Karpas-422 (cell line): Measurements from ENCODE around the gene ZBTB16. TPM values are rescaled to one million over a fixed set of nuclear protein-coding genes. Genes with fewer than 3 reads are reported as not detected.

Experiments
- DNase-seq: peaks from one replicate; pipeline ENCODE4 v3.0.0-alpha.2; 2015
- H2AFZ ChIP-seq: fragments of 200-600 bp; sonication (generic); 2 replicates; pipeline ENCODE4 v1.6.1; 2014; ENCODE audit warnings: antibody characterized with exemption, low read length, mixed read lengths
- H3K27ac ChIP-seq: fragments of 200-600 bp; sonication (generic); 2 replicates; pipeline ENCODE4 v1.5.1; 2014; ENCODE audit warnings: mild to moderate bottlenecking, low read length, moderate library complexity
- H3K27me3 ChIP-seq: fragments of 200-600 bp; sonication (generic); 2 replicates; pipeline ENCODE4 v1.6.1; 2014; ENCODE audit warnings: low read length, mixed read lengths
- H3K36me3 ChIP-seq: fragments of 200-600 bp; sonication (generic); 2 replicates; pipeline ENCODE4 v1.6.1; 2014; ENCODE audit warnings: low read length, mixed read lengths; ENCODE audit not compliant: insufficient read depth
- H3K4me1 ChIP-seq: fragments of 200-600 bp; sonication (generic); 2 replicates; pipeline ENCODE4 v1.6.1; 2014; ENCODE audit warnings: mild to moderate bottlenecking, low read length, mixed read lengths
- H3K4me2 ChIP-seq: fragments of 200-600 bp; sonication (generic); 2 replicates; pipeline ENCODE4 v1.6.1; 2014; ENCODE audit warnings: low read length, low read depth, mild to moderate bottlenecking; ENCODE audit not compliant: poor library complexity, severe bottlenecking
- H3K4me3 ChIP-seq: fragments of 200-600 bp; sonication (generic); 2 replicates; pipeline ENCODE4 v1.5.1; 2014; ENCODE audit warnings: mild to moderate bottlenecking, antibody characterized with exemption, low read length, mixed read lengths
- H3K79me2 ChIP-seq: fragments of 200-600 bp; sonication (generic); 2 replicates; pipeline ENCODE4 v1.6.1; 2014; ENCODE audit warnings: mild to moderate bottlenecking, low read length, mixed read lengths
- H3K9ac ChIP-seq: fragments of 200-600 bp; sonication (generic); 2 replicates; pipeline ENCODE4 v1.6.0; 2014; ENCODE audit warnings: low read length
- H3K9me2 ChIP-seq: fragments of 200-600 bp; sonication (generic), shearing (Covaris generic); replicated peaks from 2 replicates; pipeline ENCODE4 v1.6.0; 2014; ENCODE audit warnings: mild to moderate bottlenecking, low read length, moderate library complexity; ENCODE audit not compliant: insufficient read depth
- H3K9me3 ChIP-seq: fragments of 300-700, 200-600 bp; sonication (generic); 2 replicates; pipeline ENCODE4 v1.6.1; 2014; ENCODE audit warnings: low read length, mixed read lengths
- H4K20me1 ChIP-seq: fragments of 200-600 bp; sonication (generic); 2 replicates; pipeline ENCODE4 v1.6.1; 2014; ENCODE audit warnings: mild to moderate bottlenecking, antibody characterized with exemption, low read length, low read depth; ENCODE audit not compliant: insufficient read depth
- total RNA-seq: library from RNA; depleted of rRNA; stranded (reverse); fragments of >200 nt; shearing (Covaris generic); gene quantifications from 2 replicates; pipeline ENCODE4 v1.2.3, GENCODE V29; 2014; ENCODE audit warnings: low replicate concordance

The ZBTB16 gene
- total RNA-seq, 1 experiment from 2014 or later, result not detected

DNA sequence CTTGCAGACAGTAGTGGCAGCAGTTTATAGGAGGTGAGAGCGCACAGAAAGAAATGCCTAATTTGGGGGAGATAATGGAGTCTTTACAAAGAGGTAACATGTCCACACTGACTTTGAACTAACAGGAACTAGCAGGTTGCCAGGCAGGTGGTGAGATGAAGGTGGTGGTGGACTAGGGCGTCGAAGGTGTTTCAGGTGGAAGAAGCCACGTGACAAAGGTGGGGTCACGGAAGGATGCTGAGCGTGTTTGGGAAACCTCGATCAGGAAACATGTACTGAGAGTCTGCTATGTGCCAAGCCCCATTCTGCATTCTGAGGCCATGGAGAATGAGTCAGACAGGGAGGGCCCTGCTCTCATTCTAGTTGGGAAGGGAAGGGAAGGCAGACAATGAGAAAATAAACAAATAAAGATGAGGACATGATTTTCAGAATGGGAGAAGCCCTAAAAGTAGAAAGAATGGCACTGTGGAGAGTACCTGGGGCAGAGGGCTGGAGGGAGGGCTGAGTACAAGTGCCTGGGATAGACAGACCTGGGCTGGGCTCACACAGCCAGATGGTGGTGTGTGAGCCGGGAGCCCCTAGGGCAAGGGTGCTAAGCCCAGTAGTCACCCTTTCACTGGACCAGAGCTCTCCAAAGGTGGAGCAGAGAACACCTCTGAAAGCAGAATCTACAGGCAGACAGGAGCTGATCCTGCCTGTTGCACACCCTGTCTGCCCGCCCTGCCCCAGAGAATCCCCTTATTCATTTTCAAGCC, 220.5 kb downstream of the ZBTB16 start:
- H3K9ac ChIP-seq, result no peak overlapping the region
- H4K20me1 ChIP-seq, result no peaks in the 10 kb centered on the region
- H3K27me3 ChIP-seq, result no peaks in the 10 kb centered on the region
- H3K27ac ChIP-seq, result no peak overlapping the region
- no peaks in the 10 kb centered on the region for H3K4me1 ChIP-seq
- no peaks in the 10 kb centered on the region for H3K9me3 ChIP-seq
- no peaks in the 10 kb centered on the region for H3K9me2 ChIP-seq
- no peaks in the 10 kb centered on the region for H3K79me2 ChIP-seq
- no peak overlapping the region for H3K4me2 ChIP-seq
- no peaks in the 10 kb centered on the region for H3K36me3 ChIP-seq
- no peak overlapping the region for H3K4me3 ChIP-seq
- H2AFZ ChIP-seq, result no peak overlapping the region
- DNase-seq, result no peak

DNA sequence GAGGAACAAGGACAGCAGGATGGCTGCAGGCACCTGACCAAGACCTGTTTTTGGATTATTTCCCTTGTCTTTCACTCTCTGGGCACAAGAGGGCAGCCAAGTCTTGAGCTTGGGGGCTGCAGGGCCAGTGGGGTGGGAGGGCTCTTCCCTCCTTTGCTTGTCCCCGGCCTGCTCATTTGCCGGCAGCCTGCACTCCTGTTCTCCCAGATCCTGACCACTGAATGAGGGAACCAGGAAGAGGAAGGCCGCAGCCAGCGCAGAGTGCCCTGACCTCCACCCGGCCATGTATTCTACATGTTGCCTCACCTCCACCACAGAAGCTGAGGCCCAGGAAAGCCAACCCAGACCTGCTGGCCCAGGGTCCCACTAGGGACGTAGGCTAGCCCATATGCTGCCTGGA, 221.2 kb downstream of the ZBTB16 start:
- Histone ChIP-seq H4K20me1 (no peaks in the 10 kb centered on the region), H3K4me3 (no peak overlapping the region), H3K27me3 (no peaks in the 10 kb centered on the region), H3K27ac (no peak overlapping the region), H2AFZ (no peak overlapping the region), H3K9me3 (no peaks in the 10 kb centered on the region), H3K4me2 (no peak overlapping the region), H3K9ac (no peak overlapping the region), H3K79me2 (no peaks in the 10 kb centered on the region), H3K9me2 (no peaks in the 10 kb centered on the region), H3K4me1 (no peaks in the 10 kb centered on the region), H3K36me3 (no peaks in the 10 kb centered on the region)
- peak; percentile 50 for DNase-seq

DNA sequence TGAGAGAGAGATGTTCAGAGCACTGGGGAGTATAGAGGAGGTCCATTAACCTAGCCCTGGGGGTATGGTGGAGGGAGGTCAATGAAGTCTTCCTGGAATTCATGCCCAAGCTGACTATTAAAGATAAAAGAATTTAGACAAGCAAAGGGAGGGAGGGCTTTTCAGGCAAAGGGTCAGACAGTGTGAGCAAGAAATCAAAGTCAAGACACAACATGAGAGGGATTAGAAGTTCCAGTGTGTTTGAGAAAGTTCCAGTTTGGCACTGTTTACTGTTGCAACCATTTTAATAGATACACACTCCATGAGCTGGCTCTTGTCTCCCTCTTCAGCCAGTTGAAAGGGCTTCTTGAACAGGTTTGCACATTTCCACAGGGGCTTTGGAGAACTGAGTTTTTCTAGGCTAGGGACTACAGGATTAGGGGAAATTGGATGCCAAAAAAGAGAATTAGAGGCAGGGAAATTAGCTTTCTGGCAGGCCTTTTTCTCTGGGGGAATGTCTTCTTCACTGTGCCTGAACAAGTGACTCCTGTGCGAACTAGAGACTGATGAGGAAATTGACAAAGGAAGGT, 222.0 kb downstream of the ZBTB16 start:
- no peaks in the 10 kb centered on the region for H3K79me2 ChIP-seq
- no peak overlapping the region for H3K9ac ChIP-seq
- no peaks in the 10 kb centered on the region for H3K27me3 ChIP-seq
- H3K9me2 ChIP-seq, result no peaks in the 10 kb centered on the region
- no peak overlapping the region for H2AFZ ChIP-seq
- H3K4me2 ChIP-seq, result no peak overlapping the region
- H3K36me3 ChIP-seq, result no peaks in the 10 kb centered on the region
- DNase-seq, result no peak
- no peak overlapping the region for H3K4me3 ChIP-seq
- H3K27ac ChIP-seq, result no peak overlapping the region
- no peaks in the 10 kb centered on the region for H4K20me1 ChIP-seq
- no peaks in the 10 kb centered on the region for H3K9me3 ChIP-seq
- H3K4me1 ChIP-seq, result no peaks in the 10 kb centered on the region

- DNase-seq, result no peak
- no peak overlapping the region for H2AFZ ChIP-seq
Measured at GRCh38 chr11:114282488-114282887, 223.0 kb downstream of the ZBTB16 start.

GRCh38 chr11:114283422-114283821, 223.9 kb downstream of the ZBTB16 start:
- Histone ChIP-seq H3K4me3 (no peak overlapping the region), H3K27ac (no peak overlapping the region), H3K79me2 (no peaks in the 10 kb centered on the region), H3K27me3 (no peaks in the 10 kb centered on the region), H3K36me3 (no peaks in the 10 kb centered on the region), H3K9me3 (no peaks in the 10 kb centered on the region), H4K20me1 (no peaks in the 10 kb centered on the region), H3K4me1 (no peaks in the 10 kb centered on the region), H3K9me2 (no peaks in the 10 kb centered on the region), H2AFZ (no peak overlapping the region), H3K4me2 (no peak overlapping the region), H3K9ac (no peak overlapping the region)
- no peak for DNase-seq

More at GRCh38 chr11:114282488-114282887, 223.0 kb downstream of the ZBTB16 start:
- H4K20me1 ChIP-seq, result no peaks in the 10 kb centered on the region
- no peak overlapping the region for H3K9ac ChIP-seq
- H3K36me3 ChIP-seq, result no peaks in the 10 kb centered on the region
- H3K79me2 ChIP-seq, result no peaks in the 10 kb centered on the region
- H3K9me3 ChIP-seq, result no peaks in the 10 kb centered on the region
- no peaks in the 10 kb centered on the region for H3K27me3 ChIP-seq
- no peak overlapping the region for H3K27ac ChIP-seq
- H3K4me3 ChIP-seq, result no peak overlapping the region
- no peaks in the 10 kb centered on the region for H3K4me1 ChIP-seq
- no peak overlapping the region for H3K4me2 ChIP-seq
- no peaks in the 10 kb centered on the region for H3K9me2 ChIP-seq

GRCh38 chr11:114284021-114284420, 224.5 kb downstream of the ZBTB16 start:
- no peak overlapping the region for H3K27ac ChIP-seq
- H3K4me2 ChIP-seq, result no peak overlapping the region
- no peaks in the 10 kb centered on the region for H3K9me3 ChIP-seq
- H3K4me3 ChIP-seq, result no peak overlapping the region
- H3K4me1 ChIP-seq, result no peaks in the 10 kb centered on the region
- H4K20me1 ChIP-seq, result no peaks in the 10 kb centered on the region
- H3K9me2 ChIP-seq, result no peaks in the 10 kb centered on the region
- no peaks in the 10 kb centered on the region for H3K27me3 ChIP-seq
- no peak overlapping the region for H2AFZ ChIP-seq
- no peak for DNase-seq
- H3K79me2 ChIP-seq, result no peaks in the 10 kb centered on the region
- H3K9ac ChIP-seq, result no peak overlapping the region
- no peaks in the 10 kb centered on the region for H3K36me3 ChIP-seq

GRCh38 chr11:114284914-114285313, 225.4 kb downstream of the ZBTB16 start:
- H4K20me1 ChIP-seq, result no peaks in the 10 kb centered on the region
- H3K27me3 ChIP-seq, result no peaks in the 10 kb centered on the region
- no peaks in the 10 kb centered on the region for H3K79me2 ChIP-seq
- H3K9me3 ChIP-seq, result no peaks in the 10 kb centered on the region
- no peaks in the 10 kb centered on the region for H3K4me1 ChIP-seq
- no peak overlapping the region for H3K27ac ChIP-seq
- H2AFZ ChIP-seq, result no peak overlapping the region
- H3K4me2 ChIP-seq, result no peak overlapping the region
- no peak overlapping the region for H3K9ac ChIP-seq
- H3K36me3 ChIP-seq, result no peaks in the 10 kb centered on the region
- no peak for DNase-seq
- H3K9me2 ChIP-seq, result no peaks in the 10 kb centered on the region
- no peak overlapping the region for H3K4me3 ChIP-seq

DNA sequence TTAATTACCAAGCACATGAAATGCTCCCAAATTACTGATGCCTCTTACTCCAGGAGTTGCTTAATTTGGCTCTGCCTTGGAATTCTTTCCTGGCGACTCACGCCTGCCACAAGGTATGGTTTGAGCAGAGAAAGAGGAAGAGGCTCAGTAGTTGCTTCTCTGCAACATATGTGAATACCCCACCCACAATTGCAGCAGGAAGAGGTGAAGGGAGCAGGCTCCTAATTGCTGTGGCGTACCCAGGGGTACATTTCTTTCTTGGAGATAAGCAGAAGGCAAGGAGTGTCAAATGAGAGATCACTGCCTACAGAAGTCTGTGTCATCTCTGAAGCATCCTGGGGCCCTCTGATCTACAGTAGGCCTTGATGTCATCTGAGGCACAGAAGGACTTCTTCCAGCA, 226.1 kb downstream of the ZBTB16 start:
- H3K36me3 ChIP-seq, result no peaks in the 10 kb centered on the region
- H3K79me2 ChIP-seq, result no peaks in the 10 kb centered on the region
- no peaks in the 10 kb centered on the region for H3K4me1 ChIP-seq
- no peaks in the 10 kb centered on the region for H3K9me3 ChIP-seq
- no peak overlapping the region for H3K27ac ChIP-seq
- no peaks in the 10 kb centered on the region for H4K20me1 ChIP-seq
- no peak overlapping the region for H3K4me3 ChIP-seq
- no peaks in the 10 kb centered on the region for H3K9me2 ChIP-seq
- no peak overlapping the region for H3K4me2 ChIP-seq
- no peak overlapping the region for H2AFZ ChIP-seq
- H3K9ac ChIP-seq, result no peak overlapping the region
- H3K27me3 ChIP-seq, result no peaks in the 10 kb centered on the region
- no peak for DNase-seq
